Gastrocnemius medialis (tissue), 4 donors: ENCODE results near the gene PEX5L.

Source experiments
- POLR2A ChIP-seq, 2 donors: fragments of 450-650 bp; IDR thresholded peaks; one replicate each; pipeline ENCODE4 v1.6.1; 2017; ENCODE audit warnings: antibody characterized with exemption in 2 of 2, mild to moderate bottlenecking in 2 of 2, moderate library complexity in 2 of 2
- TF ChIP-seq, protein P1 (sequence below), 5 experiments: fragments of 450-650 bp in 3 of 5; fragments of 200-600 bp in 2 of 5; sonication (generic) in 2 of 5; IDR thresholded peaks in 4 of 5; conservative IDR thresholded peaks in 1 of 5; 1 replicate in 4 of 5; 2 replicates in 1 of 5; pipeline ENCODE4 v1.5.1; 2016 to 2019; ENCODE audit warnings: antibody characterized with exemption in 5 of 5, mild to moderate bottlenecking in 3 of 5, moderate library complexity in 3 of 5

DNA sequence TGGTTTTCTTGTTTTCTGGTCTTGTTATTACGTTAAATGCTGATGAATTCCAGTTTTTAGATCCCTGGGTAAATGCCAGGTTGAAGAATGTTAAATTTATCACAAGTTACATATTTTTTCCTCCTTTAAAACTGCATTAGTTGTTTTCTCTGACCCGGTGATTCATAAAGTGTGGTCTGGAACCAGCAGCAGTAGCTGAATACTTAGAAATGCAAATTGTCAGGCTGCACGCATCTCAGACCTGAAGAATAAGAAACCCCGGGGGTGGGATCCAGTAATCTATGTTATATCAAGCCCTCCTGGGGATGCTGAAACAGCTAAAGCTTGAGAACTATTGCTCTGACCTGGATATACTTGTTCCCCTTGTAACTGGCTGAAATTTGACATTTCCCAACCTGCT, 69.1 kb downstream of the PEX5L start:
- TF ChIP-seq, protein P1, sequence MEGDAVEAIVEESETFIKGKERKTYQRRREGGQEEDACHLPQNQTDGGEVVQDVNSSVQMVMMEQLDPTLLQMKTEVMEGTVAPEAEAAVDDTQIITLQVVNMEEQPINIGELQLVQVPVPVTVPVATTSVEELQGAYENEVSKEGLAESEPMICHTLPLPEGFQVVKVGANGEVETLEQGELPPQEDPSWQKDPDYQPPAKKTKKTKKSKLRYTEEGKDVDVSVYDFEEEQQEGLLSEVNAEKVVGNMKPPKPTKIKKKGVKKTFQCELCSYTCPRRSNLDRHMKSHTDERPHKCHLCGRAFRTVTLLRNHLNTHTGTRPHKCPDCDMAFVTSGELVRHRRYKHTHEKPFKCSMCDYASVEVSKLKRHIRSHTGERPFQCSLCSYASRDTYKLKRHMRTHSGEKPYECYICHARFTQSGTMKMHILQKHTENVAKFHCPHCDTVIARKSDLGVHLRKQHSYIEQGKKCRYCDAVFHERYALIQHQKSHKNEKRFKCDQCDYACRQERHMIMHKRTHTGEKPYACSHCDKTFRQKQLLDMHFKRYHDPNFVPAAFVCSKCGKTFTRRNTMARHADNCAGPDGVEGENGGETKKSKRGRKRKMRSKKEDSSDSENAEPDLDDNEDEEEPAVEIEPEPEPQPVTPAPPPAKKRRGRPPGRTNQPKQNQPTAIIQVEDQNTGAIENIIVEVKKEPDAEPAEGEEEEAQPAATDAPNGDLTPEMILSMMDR (IDR thresholded peaks at IDR 0.05 in 4 of 5, conservative IDR thresholded peaks at IDR 0.05 in 1 of 5), result no peak
- TF ChIP-seq POLR2A (IDR thresholded peaks at IDR 0.05), result no peak
